ENCODE results near the gene TOP3B.

TOP3B gene

GRCh38 chr22:22006596-22006990 is 24.0 kb upstream of the TOP3B start:
- Histone ChIP-seq H2BK120ac (ENCODE audit: low read depth, low read length) (no peak overlapping the region), H3K27ac (ENCODE audit: low read depth, low read length) (no peak overlapping the region), H4K5ac (ENCODE audit: low read length) (no peak overlapping the region), H3K56ac (ENCODE audit: low read length) (no peak overlapping the region), H3K4me3 (ENCODE audit: low read length) (no peak overlapping the region), H3K23ac (ENCODE audit: low read length) (no peak overlapping the region), H3K36me3 (ENCODE audit: control insufficient read depth, insufficient read depth, low read length) (no peaks in the 10 kb centered on the region), H3K4ac (ENCODE audit: low read depth, low read length) (no peak overlapping the region), H3K79me2 (ENCODE audit: control insufficient read depth, insufficient read depth, low read length) (no peaks in the 10 kb centered on the region), H3K4me2 (ENCODE audit: low read length) (no peak overlapping the region), H3K9ac (ENCODE audit: low read length) (no peak overlapping the region), H3K27me3 (ENCODE audit: insufficient read depth, low read length, poor library complexity) (peaks cover 4% of the 10 kb centered on the region), H3K18ac (ENCODE audit: low read length) (no peak overlapping the region), H3K4me1 (ENCODE audit: control insufficient read depth, low read depth, low read length) (no peaks in the 10 kb centered on the region), H2AK5ac (ENCODE audit: low read length) (no peak overlapping the region), H3K79me1 (ENCODE audit: low read length) (no peaks in the 10 kb centered on the region), H4K8ac (ENCODE audit: low read depth, low read length) (no peak overlapping the region), H2BK15ac (replicated peaks; ENCODE audit: low read depth) (no peak overlapping the region), H2BK5ac (ENCODE audit: low read length) (no peak overlapping the region)
- whole genome bisulfite sequencing (ENCODE audit: extremely low coverage, insufficient coverage, low lambda C conversion rate), result no CpG with 5 or more reads among the region's 6 CpGs
- DNase-seq, result no peak

- H3K18ac ChIP-seq (ENCODE audit: low read length), result no peak overlapping the region
- no peak overlapping the region for H2AK5ac ChIP-seq (ENCODE audit: low read length)
- no CpG with 5 or more reads among the region's 5 CpGs for WGBS (ENCODE audit: extremely low coverage, insufficient coverage, low lambda C conversion rate)
- H2BK15ac ChIP-seq (replicated peaks; ENCODE audit: low read depth), result no peak overlapping the region
- H4K8ac ChIP-seq (ENCODE audit: low read depth, low read length), result no peak overlapping the region
- H3K23ac ChIP-seq (ENCODE audit: low read length), result no peak overlapping the region
- no peak overlapping the region for H4K5ac ChIP-seq (ENCODE audit: low read length)
- H3K36me3 ChIP-seq (ENCODE audit: control insufficient read depth, insufficient read depth, low read length), result no peaks in the 10 kb centered on the region
- no peak overlapping the region for H3K56ac ChIP-seq (ENCODE audit: low read length)
- no peak overlapping the region for H3K4ac ChIP-seq (ENCODE audit: low read depth, low read length)
- H3K79me2 ChIP-seq (ENCODE audit: control insufficient read depth, insufficient read depth, low read length), result no peaks in the 10 kb centered on the region
- H3K4me3 ChIP-seq (ENCODE audit: low read length), result no peak overlapping the region
- no peaks in the 10 kb centered on the region for H3K79me1 ChIP-seq (ENCODE audit: low read length)
- H3K9ac ChIP-seq (ENCODE audit: low read length), result no peak overlapping the region
- peaks cover 4% of the 10 kb centered on the region for H3K27me3 ChIP-seq (ENCODE audit: insufficient read depth, low read length, poor library complexity)
- H2BK120ac ChIP-seq (ENCODE audit: low read depth, low read length), result no peak overlapping the region
- no peak overlapping the region for H3K4me2 ChIP-seq (ENCODE audit: low read length)
- no peak overlapping the region for H2BK5ac ChIP-seq (ENCODE audit: low read length)
- no peaks in the 10 kb centered on the region for H3K4me1 ChIP-seq (ENCODE audit: control insufficient read depth, low read depth, low read length)
- DNase-seq, result no peak
- H3K27ac ChIP-seq (ENCODE audit: low read depth, low read length), result no peak overlapping the region
Measured at GRCh38 chr22:22005945-22006595, 23.5 kb upstream of the TOP3B start.

- Histone ChIP-seq H3K36me3 (ENCODE audit: control insufficient read depth, insufficient read depth, low read length) (no peaks in the 10 kb centered on the region), H3K4me3 (ENCODE audit: low read length) (no peak overlapping the region), H2BK15ac (replicated peaks; ENCODE audit: low read depth) (no peak overlapping the region), H4K5ac (ENCODE audit: low read length) (no peak overlapping the region), H4K8ac (ENCODE audit: low read depth, low read length) (no peak overlapping the region), H2BK5ac (ENCODE audit: low read length) (no peak overlapping the region), H3K56ac (ENCODE audit: low read length) (no peak overlapping the region), H3K18ac (ENCODE audit: low read length) (no peak overlapping the region), H3K23ac (ENCODE audit: low read length) (no peak overlapping the region), H3K4ac (ENCODE audit: low read depth, low read length) (no peak overlapping the region), H2BK120ac (ENCODE audit: low read depth, low read length) (no peak overlapping the region), H3K27ac (ENCODE audit: low read depth, low read length) (no peak overlapping the region), H3K79me2 (ENCODE audit: control insufficient read depth, insufficient read depth, low read length) (no peaks in the 10 kb centered on the region), H2AK5ac (ENCODE audit: low read length) (no peak overlapping the region), H3K9ac (ENCODE audit: low read length) (no peak overlapping the region), H3K4me1 (ENCODE audit: control insufficient read depth, low read depth, low read length) (no peaks in the 10 kb centered on the region), H3K27me3 (ENCODE audit: insufficient read depth, low read length, poor library complexity) (peaks cover 7% of the 10 kb centered on the region), H3K79me1 (ENCODE audit: low read length) (no peaks in the 10 kb centered on the region), H3K4me2 (ENCODE audit: low read length) (no peak overlapping the region)
- WGBS (ENCODE audit: extremely low coverage, insufficient coverage, low lambda C conversion rate), result no CpG with 5 or more reads among the region's 3 CpGs
- DNase-seq, result no peak
Measured at GRCh38 chr22:22003233-22003632, 20.6 kb upstream of the TOP3B start.

- no CpG with 5 or more reads among the region's 3 CpGs for WGBS (ENCODE audit: extremely low coverage, insufficient coverage, low lambda C conversion rate)
- no peak overlapping the region for H2AK5ac ChIP-seq (ENCODE audit: low read length)
- no peaks in the 10 kb centered on the region for H3K4me1 ChIP-seq (ENCODE audit: control insufficient read depth, low read depth, low read length)
- no peak overlapping the region for H3K4ac ChIP-seq (ENCODE audit: low read depth, low read length)
- no peak overlapping the region for H3K4me3 ChIP-seq (ENCODE audit: low read length)
- H3K23ac ChIP-seq (ENCODE audit: low read length), result no peak overlapping the region
- no peaks in the 10 kb centered on the region for H3K79me1 ChIP-seq (ENCODE audit: low read length)
- H3K36me3 ChIP-seq (ENCODE audit: control insufficient read depth, insufficient read depth, low read length), result no peaks in the 10 kb centered on the region
- no peak overlapping the region for H2BK5ac ChIP-seq (ENCODE audit: low read length)
- no peak overlapping the region for H4K8ac ChIP-seq (ENCODE audit: low read depth, low read length)
- no peak overlapping the region for H3K9ac ChIP-seq (ENCODE audit: low read length)
- H3K18ac ChIP-seq (ENCODE audit: low read length), result no peak overlapping the region
- H3K79me2 ChIP-seq (ENCODE audit: control insufficient read depth, insufficient read depth, low read length), result no peaks in the 10 kb centered on the region
- H2BK15ac ChIP-seq (replicated peaks; ENCODE audit: low read depth), result no peak overlapping the region
- H3K27me3 ChIP-seq (ENCODE audit: insufficient read depth, low read length, poor library complexity), result peaks cover 7% of the 10 kb centered on the region
- H3K4me2 ChIP-seq (ENCODE audit: low read length), result no peak overlapping the region
- no peak overlapping the region for H3K56ac ChIP-seq (ENCODE audit: low read length)
- H3K27ac ChIP-seq (ENCODE audit: low read depth, low read length), result no peak overlapping the region
- no peak overlapping the region for H4K5ac ChIP-seq (ENCODE audit: low read length)
- DNase-seq, result no peak
- no peak overlapping the region for H2BK120ac ChIP-seq (ENCODE audit: low read depth, low read length)
Measured at GRCh38 chr22:22002526-22003055, 20.0 kb upstream of the TOP3B start.

GRCh38 chr22:22001664-22002525 is 19.3 kb upstream of the TOP3B start:
- no peak overlapping the region for H4K5ac ChIP-seq (ENCODE audit: low read length)
- no peak overlapping the region for H3K4me3 ChIP-seq (ENCODE audit: low read length)
- H3K79me2 ChIP-seq (ENCODE audit: control insufficient read depth, insufficient read depth, low read length), result no peaks in the 10 kb centered on the region
- no peak overlapping the region for H3K56ac ChIP-seq (ENCODE audit: low read length)
- no peaks in the 10 kb centered on the region for H3K36me3 ChIP-seq (ENCODE audit: control insufficient read depth, insufficient read depth, low read length)
- H3K27ac ChIP-seq (ENCODE audit: low read depth, low read length), result no peak overlapping the region
- no peak overlapping the region for H2AK5ac ChIP-seq (ENCODE audit: low read length)
- no peak overlapping the region for H2BK15ac ChIP-seq (replicated peaks; ENCODE audit: low read depth)
- H3K4me2 ChIP-seq (ENCODE audit: low read length), result no peak overlapping the region
- H3K23ac ChIP-seq (ENCODE audit: low read length), result no peak overlapping the region
- H2BK120ac ChIP-seq (ENCODE audit: low read depth, low read length), result no peak overlapping the region
- H3K79me1 ChIP-seq (ENCODE audit: low read length), result no peaks in the 10 kb centered on the region
- no peaks in the 10 kb centered on the region for H3K4me1 ChIP-seq (ENCODE audit: control insufficient read depth, low read depth, low read length)
- WGBS (ENCODE audit: extremely low coverage, insufficient coverage, low lambda C conversion rate), result no CpG with 5 or more reads among the region's 2 CpGs
- no peak for DNase-seq
- H2BK5ac ChIP-seq (ENCODE audit: low read length), result no peak overlapping the region
- H3K4ac ChIP-seq (ENCODE audit: low read depth, low read length), result no peak overlapping the region
- H3K9ac ChIP-seq (ENCODE audit: low read length), result no peak overlapping the region
- H3K18ac ChIP-seq (ENCODE audit: low read length), result no peak overlapping the region
- peaks cover 7% of the 10 kb centered on the region for H3K27me3 ChIP-seq (ENCODE audit: insufficient read depth, low read length, poor library complexity)
- no peak overlapping the region for H4K8ac ChIP-seq (ENCODE audit: low read depth, low read length)

All from mesendoderm (in vitro differentiated cells).